HCT116 (cell line): ENCODE data around the gene P2RY13. TPM values are rescaled to one million over a fixed set of nuclear protein-coding genes. Genes with fewer than 3 reads are reported as not detected.
A peak's percentile ranks its signal among the peaks of the same experiment; 100 is the strongest.

Experiments used
- ATAC-seq: fragments of 200-7000 bp; cut with Tn5 transposase; 2 replicates; pipeline ENCODE4 v1.9.1; 2020; ENCODE audit warnings: mild to moderate bottlenecking, moderate library complexity
- Bru-seq: library from RNA; stranded (reverse); fragments of 400-500 nt; gene quantifications from one replicate; lab custom pipeline; 2021; lab: Mats Ljungman, UMichigan
- BruChase-seq, 2 experiments: library from RNA; stranded (reverse); fragments of 400-500 nt; gene quantifications; one replicate each; lab custom pipeline; 2021; lab: Mats Ljungman, UMichigan
- BruUV-seq: library from RNA; stranded (reverse); fragments of 400-500 nt; replicated peaks from 2 replicates; lab custom pipeline; 2021; lab: Mats Ljungman, UMichigan
- CTCF ChIA-PET: fragments of 300-600 bp; sonication (Branson Sonifier 250); formaldehyde crosslinking; loops from one replicate; lab custom pipeline; 2021; ENCODE audit warnings: antibody characterized with exemption; lab: Charles Lee
- POLR2A ChIA-PET: fragments of 300-600, 350-600 bp; sonication (Branson Sonifier 250); formaldehyde crosslinking; loops from one replicate; lab custom pipeline; 2021; ENCODE audit warnings: antibody characterized with exemption; lab: Charles Lee
- RAD21 ChIA-PET, 2 experiments: fragments of 300-600 bp; sonication (Branson Sonifier 250); formaldehyde crosslinking; loops; one replicate each; lab custom pipeline; 2023; ENCODE audit warnings: low total read pairs in 2 of 2; ENCODE audit not compliant: uncharacterized antibody in 2 of 2, unreplicated experiment in 2 of 2, low non-redundant PET in 1 of 2; lab: Charles Lee
- DNase-seq: peaks from one replicate; pipeline ENCODE4 v3.0.0-alpha.2; 2010; ENCODE audit warnings: low read depth, low spot score
- H2AFZ ChIP-seq: fragments of 200-600 bp; shearing (Covaris generic), sonication (generic); 2 replicates; pipeline ENCODE4 v1.6.1; 2017; ENCODE audit warnings: low read depth, mixed run types, mixed read lengths, antibody characterized with exemption, low read length; ENCODE audit not compliant: poor library complexity, severe bottlenecking
- H3K27ac ChIP-seq: 2 replicates; pipeline ENCODE4 v1.5.1; 2012; ENCODE audit warnings: low read depth, low read length
- H3K27me3 ChIP-seq: fragments of 200-600 bp; sonication (generic); 2 replicates; pipeline ENCODE4 v1.6.1; 2016; ENCODE audit warnings: mixed run types, low read length, mixed read lengths; ENCODE audit not compliant: insufficient read depth
- H3K36me3 ChIP-seq, 2 experiments: fragments of 200-500 bp in 1 of 2; fragments of 200-600 bp in 1 of 2; sonication (Bioruptor generic) in 1 of 2; sonication (generic) in 1 of 2; 2 replicates each; pipeline versions ENCODE4 v1.5.1 to v1.6.1; 2014 to 2016; ENCODE audit warnings: low read length in 2 of 2, inconsistent platforms in 1 of 2, mixed read lengths in 1 of 2, mixed run types in 1 of 2; ENCODE audit not compliant: insufficient read depth in 2 of 2, control insufficient read depth in 1 of 2
- H3K4me1 ChIP-seq, 2 experiments: fragments of 200-600 bp in 1 of 2; sonication (generic) in 1 of 2; 2 replicates each; pipeline versions ENCODE4 v1.5.1 to v1.6.1; 2012 to 2017; ENCODE audit warnings: low read length in 2 of 2, inconsistent platforms in 1 of 2, mild to moderate bottlenecking in 1 of 2, mixed read lengths in 1 of 2, mixed run types in 1 of 2, moderate library complexity in 1 of 2; ENCODE audit not compliant: insufficient read depth in 2 of 2, control insufficient read depth in 1 of 2
- H3K4me2 ChIP-seq: fragments of 200-600 bp; sonication (generic); 2 replicates; pipeline ENCODE4 v1.6.1; 2017; ENCODE audit warnings: mixed run types, low read length, mixed read lengths
- H3K4me3 ChIP-seq, 2 experiments: fragments of 200-600 bp in 1 of 2; sonication (generic) in 1 of 2; replicated peaks in 1 of 2; 2 replicates each; pipeline ENCODE4 v1.5.1; 2011 to 2016; ENCODE audit warnings: low read length in 2 of 2, control low read depth in 1 of 2, low read depth in 1 of 2, mild to moderate bottlenecking in 1 of 2, mixed read lengths in 1 of 2, mixed run types in 1 of 2
- H3K79me2 ChIP-seq: fragments of 200-600 bp; sonication (generic); 2 replicates; pipeline ENCODE4 v1.6.1; 2017; ENCODE audit warnings: mild to moderate bottlenecking, mixed run types, low read length, moderate library complexity, mixed read lengths; ENCODE audit not compliant: insufficient read depth
- H3K9ac ChIP-seq: fragments of 200-600 bp; sonication (generic); 2 replicates; pipeline ENCODE4 v1.6.1; 2016; ENCODE audit warnings: low read length, mixed read lengths
- H3K9me2 ChIP-seq: fragments of 200-600 bp; sonication (generic), shearing (Covaris generic); 2 replicates; pipeline ENCODE4 v1.6.1; 2017; ENCODE audit warnings: mixed run types, mild to moderate bottlenecking, moderate library complexity; ENCODE audit not compliant: insufficient read depth
- H3K9me3 ChIP-seq, 2 experiments: fragments of 200-500 bp in 1 of 2; fragments of 200-600 bp in 1 of 2; sonication (Bioruptor generic) in 1 of 2; sonication (generic) in 1 of 2; 2 replicates each; pipeline ENCODE4 v1.6.1; 2014 to 2017; ENCODE audit warnings: low read length in 2 of 2, mixed read lengths in 2 of 2, inconsistent platforms in 1 of 2, low read depth in 1 of 2, mild to moderate bottlenecking in 1 of 2, mixed run types in 1 of 2, moderate library complexity in 1 of 2; ENCODE audit not compliant: control insufficient read depth in 1 of 2, insufficient read depth in 1 of 2
- H4K20me1 ChIP-seq: fragments of 200-600 bp; sonication (generic), shearing (Covaris generic); 2 replicates; pipeline ENCODE4 v1.6.1; 2017; ENCODE audit warnings: mixed run types, mild to moderate bottlenecking, moderate library complexity; ENCODE audit not compliant: insufficient read depth
- ATF3 ChIP-seq: IDR thresholded peaks from 2 replicates; pipeline ENCODE4 v1.6.1; 2012
- CEBPB ChIP-seq: IDR thresholded peaks from 2 replicates; pipeline ENCODE4 v1.6.1; 2012; ENCODE audit warnings: low read depth
- EGR1 ChIP-seq: IDR thresholded peaks from 2 replicates; pipeline ENCODE4 v1.6.1; 2012; ENCODE audit warnings: low read depth
- ELF1 ChIP-seq: IDR thresholded peaks from 2 replicates; pipeline ENCODE4 v1.6.1; 2012; ENCODE audit warnings: low read depth, borderline replicate concordance
- EZH2 ChIP-seq: fragments of 200-600 bp; sonication (generic); IDR thresholded peaks from 2 replicates; pipeline ENCODE4 v1.6.1; 2017; ENCODE audit warnings: antibody characterized with exemption, mixed run types
- EZH2phosphoT487 ChIP-seq: fragments of 200-600 bp; IDR thresholded peaks from 2 replicates; pipeline ENCODE4 v1.6.1; 2018; ENCODE audit warnings: antibody characterized with exemption, borderline replicate concordance
- FOSL1 ChIP-seq: IDR thresholded peaks from 2 replicates; pipeline ENCODE4 v1.6.1; 2012; ENCODE audit warnings: low read depth
- JUND ChIP-seq: IDR thresholded peaks from 2 replicates; pipeline ENCODE4 v1.6.1; 2012
- MAX ChIP-seq: IDR thresholded peaks from 2 replicates; pipeline ENCODE4 v1.6.1; 2012
- POLR2AphosphoS5 ChIP-seq: IDR thresholded peaks from 2 replicates; pipeline ENCODE4 v1.6.1; 2011; ENCODE audit warnings: mild to moderate bottlenecking, low read depth, low read length, moderate library complexity
- RAD21 ChIP-seq: IDR thresholded peaks from 2 replicates; pipeline ENCODE4 v1.6.1; 2012; ENCODE audit warnings: low read depth, mild to moderate bottlenecking
- REST ChIP-seq: IDR thresholded peaks from 2 replicates; pipeline ENCODE4 v1.6.1; 2012; ENCODE audit warnings: low read depth
- TCF7L2 ChIP-seq: IDR thresholded peaks from 2 replicates; pipeline ENCODE4 v1.7.0; 2011; ENCODE audit warnings: borderline replicate concordance, inconsistent platforms; ENCODE audit not compliant: insufficient read depth, insufficient read length; ENCODE audit errors: extremely low read depth
- YY1 ChIP-seq: IDR thresholded peaks from 2 replicates; pipeline ENCODE4 v1.6.1; 2011; ENCODE audit warnings: low read length, low read depth, moderate library complexity, mild to moderate bottlenecking; ENCODE audit not compliant: insufficient replicate concordance; ENCODE audit errors: extremely low read depth
- intact Hi-C: fragments of 100-400 bp; cut with micrococcal nuclease; formaldehyde crosslinking; loops from 2 replicates; pipeline ENCODE4 v1.10.0; 2022
- long read RNA-seq: library from polyadenylated mRNA; unstranded; transcript quantifications from one replicate; pipeline ENCODE4 v2.0.0, GENCODE V29; 2021; ENCODE audit not compliant: unreplicated experiment
- polyA plus RNA-seq: library from polyadenylated mRNA; unstranded; fragments of >200 nt; gene quantifications from 2 replicates; pipeline ENCODE4 v1.2.1, GENCODE V29; 2012; ENCODE audit warnings: missing spikeins
- total RNA-seq: library from RNA; stranded (reverse); gene quantifications from one replicate; pipeline ENCODE4 v1.2.1, GENCODE V29; 2021; ENCODE audit not compliant: unreplicated experiment

Gene P2RY13
- not detected for total RNA-seq
- polyA plus RNA-seq = not detected in 2 replicates
- not detected for Bru-seq, nascent RNA
- BruChase-seq, experiment 1, labeled RNA remaining after a 6-hour chase = not detected
- BruChase-seq, experiment 2, labeled RNA remaining after a 2-hour chase = not detected
- long read RNA-seq = 0 reads

GRCh38 chr3:151329363-151329762 is at the start of gene P2RY13:
TSS of gene P2RY13 (minus strand) at chr3:151329549. CDS start at chr3:151329528, 21 bp downstream.
- H3K9ac ChIP-seq = peak within 1 kb of the TSS; percentile 12; the same call in 1 of the 2 replicates
- H3K4me3 ChIP-seq = peak within 1 kb of the TSS in 1 of 2 experiments; percentile 40; a peak in 2 of 4 replicates

GRCh38 chr3:151377768-151378385 is 48.5 kb upstream of the P2RY13 start:
- Histone ChIP-seq H3K9ac (no peak overlapping the region), H3K79me2 (no peaks in the 10 kb centered on the region), H3K9me3 (no peaks in the 10 kb centered on the region), H2AFZ (no peak overlapping the region), H3K9me2 (no peaks in the 10 kb centered on the region), H4K20me1 (no peaks in the 10 kb centered on the region), H3K4me1 (no peaks in the 10 kb centered on the region), H3K36me3 (no peaks in the 10 kb centered on the region), H3K4me2 (no peak overlapping the region), H3K4me3 (no peak overlapping the region), H3K27ac (no peak overlapping the region), H3K27me3 (no peaks in the 10 kb centered on the region)
- DNase-seq (no peak), ATAC-seq (no peak)
- ChIA-PET POLR2A (no interaction called here), RAD21 (no interaction called here), CTCF (interaction anchor here (1.3 kb wide), 1 partner anchor 461 kb away, joined by 4 read pairs; no protein-coding TSS in a partner anchor)
- intact Hi-C loops = loop anchor here (5.0 kb wide), 1 partner anchor 459 kb away; no protein-coding TSS in a partner anchor
- no TSS peak for BruUV-seq
- TF ChIP-seq JUND (no peak), POLR2AphosphoS5 (no peak), YY1 (no peak), REST (no peak), ATF3 (no peak), RAD21 (no peak), TCF7L2 (no peak), EZH2 (no peak), EZH2phosphoT487 (no peak), CEBPB (no peak), MAX (no peak), EGR1 (no peak), ELF1 (no peak)

More at GRCh38 chr3:151329363-151329762, at the start of gene P2RY13:
- ChIA-PET RAD21 (no interaction called here), CTCF (no interaction called here), POLR2A (no interaction called here)
- no TSS peak for BruUV-seq
- H3K4me2 ChIP-seq = peak within 1 kb of the TSS; percentile 66
- no peaks in the 10 kb centered on the region for H3K36me3 ChIP-seq
- H2AFZ ChIP-seq = peak within 1 kb of the TSS; percentile 47
- peaks cover 15 to 22% of the 10 kb centered on the region in 2 experiments for H3K4me1 ChIP-seq
- H3K9me2 ChIP-seq = no peaks in the 10 kb centered on the region
- no peaks in the 10 kb centered on the region for H3K9me3 ChIP-seq
- intact Hi-C loops = no loop called here
- no peaks in the 10 kb centered on the region for H4K20me1 ChIP-seq
- ATAC-seq = no peak
- no peak within 1 kb of the TSS for H3K27ac ChIP-seq
- no peak for TF ChIP-seq FOSL1
- TF ChIP-seq, all 23 proteins: peak for 0
- Histone ChIP-seq H3K27me3 (no peaks in the 10 kb centered on the region), H3K79me2 (no peaks in the 10 kb centered on the region)
- no peak for DNase-seq
